ENCODE results near the gene CCDC73.

The CCDC73 gene

DNA sequence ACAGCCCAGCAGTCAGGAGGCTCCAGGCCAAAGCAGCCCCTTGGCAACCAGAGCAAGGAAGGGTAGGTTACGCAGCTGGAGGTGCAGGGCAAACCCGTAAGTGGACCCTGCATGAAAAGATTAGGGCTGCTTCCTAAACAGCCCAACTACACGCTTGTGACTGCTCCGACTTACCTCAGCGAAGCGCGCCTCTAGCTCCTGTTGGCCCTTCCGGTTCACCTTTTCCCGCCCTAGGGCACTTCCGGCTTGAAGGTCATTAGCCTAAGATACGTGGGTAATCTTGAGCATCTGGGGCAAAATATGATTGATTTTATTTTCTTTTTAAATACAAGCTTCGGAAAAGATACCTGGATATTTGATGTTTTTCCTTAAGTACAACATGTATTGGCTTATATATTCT, at the start of gene CCDC73:
CCDC73 (minus strand) TSS at position 224 of the 400 bp plus-strand sequence. CDS start 34,419 bp downstream, outside the sequence.
- DNase-seq, result no peak

DNA sequence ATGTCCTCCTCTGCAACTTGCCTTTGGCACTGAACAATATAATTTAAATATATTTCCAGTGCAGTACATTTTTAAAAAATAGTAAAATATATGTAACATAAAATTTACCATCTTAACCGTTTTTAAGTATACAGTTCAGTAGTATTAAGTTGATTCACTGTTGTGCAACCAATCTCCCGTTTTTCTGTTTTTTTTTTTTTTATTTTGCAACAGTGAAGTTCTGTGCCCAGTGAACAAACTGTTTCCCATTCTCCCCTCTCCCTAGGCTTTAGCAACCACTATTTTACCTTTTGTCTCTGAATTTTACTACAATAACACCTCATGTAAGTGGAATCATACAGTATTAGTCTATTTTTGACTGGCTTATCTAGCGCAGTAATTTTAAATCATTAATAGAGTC, 49.1 kb upstream of the CCDC73 start:
- DNase-seq, result no peak

DNA sequence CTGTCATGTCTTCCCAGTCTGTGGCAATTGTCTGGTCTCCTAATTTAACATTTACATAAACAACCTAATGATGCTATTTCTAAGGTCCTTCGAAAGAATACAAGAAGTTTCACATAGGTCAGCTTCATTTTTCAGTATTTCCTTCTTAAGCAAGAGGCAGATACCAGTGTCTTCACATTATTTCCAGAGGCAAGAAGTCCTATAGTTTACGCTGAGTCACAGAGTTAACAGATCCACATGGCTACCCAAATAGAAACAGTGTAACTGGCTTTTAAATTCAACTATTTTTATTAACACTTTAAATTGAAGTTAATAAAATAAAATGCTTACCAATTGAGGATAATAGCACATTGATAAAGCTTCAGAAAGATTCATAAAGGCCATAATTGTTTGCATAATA, 46.1 kb upstream of the CCDC73 start:
- no peak for DNase-seq

DNA sequence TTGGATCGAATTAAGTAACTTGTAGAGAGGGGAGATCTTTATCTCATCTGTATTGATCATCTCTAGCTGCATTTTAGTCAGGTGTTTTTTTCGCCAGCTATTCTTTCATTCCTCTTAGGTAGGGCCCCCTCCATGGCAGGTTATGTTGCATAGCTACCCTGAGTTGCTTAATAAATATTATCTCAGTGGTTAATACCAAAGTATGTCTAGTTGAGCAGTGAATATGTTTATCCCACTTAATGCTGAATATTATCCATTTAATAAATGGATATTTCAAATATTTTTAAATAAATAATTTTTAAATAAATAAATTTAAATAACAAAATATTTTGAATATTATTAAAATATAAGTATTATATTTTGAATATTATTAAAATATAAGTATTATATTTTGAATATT, 44.8 kb upstream of the CCDC73 start:
- DNase-seq, result no peak

DNA sequence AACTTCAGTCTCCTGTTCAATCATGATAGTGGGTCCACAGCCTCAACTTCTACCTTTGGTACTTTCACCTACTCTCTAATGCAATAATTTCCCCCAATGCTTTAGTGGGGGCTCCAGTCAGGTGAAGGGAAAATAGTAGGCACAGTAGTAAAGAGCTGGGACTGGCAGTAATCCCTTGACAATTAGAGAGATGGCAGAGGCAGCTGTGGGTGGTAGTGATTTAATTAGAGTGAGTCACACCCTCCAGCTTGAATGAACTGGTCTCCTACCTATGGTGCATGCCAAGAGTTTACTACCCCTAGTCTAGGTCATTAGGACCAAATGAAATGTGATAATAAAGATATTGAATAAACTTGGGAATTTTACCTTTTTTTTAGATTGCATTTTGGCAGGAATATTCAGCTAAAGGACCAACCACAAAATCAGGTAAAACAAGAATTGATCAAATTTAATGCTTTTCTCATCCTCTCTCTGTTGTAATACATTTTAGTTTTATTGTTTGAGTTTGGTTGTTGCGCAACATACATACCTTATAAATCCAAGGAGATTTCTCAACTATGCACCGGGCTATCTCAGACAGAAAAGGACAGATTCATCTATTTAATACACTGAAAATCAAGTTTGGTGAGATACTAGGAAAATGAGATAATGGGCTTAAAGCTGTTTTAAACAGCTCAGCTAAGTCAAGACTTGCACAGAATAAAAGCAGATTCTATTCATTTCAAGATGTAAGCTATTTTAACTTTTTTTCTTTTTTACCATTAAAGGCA, 44.2 kb upstream of the CCDC73 start:
- no peak for DNase-seq

DNA sequence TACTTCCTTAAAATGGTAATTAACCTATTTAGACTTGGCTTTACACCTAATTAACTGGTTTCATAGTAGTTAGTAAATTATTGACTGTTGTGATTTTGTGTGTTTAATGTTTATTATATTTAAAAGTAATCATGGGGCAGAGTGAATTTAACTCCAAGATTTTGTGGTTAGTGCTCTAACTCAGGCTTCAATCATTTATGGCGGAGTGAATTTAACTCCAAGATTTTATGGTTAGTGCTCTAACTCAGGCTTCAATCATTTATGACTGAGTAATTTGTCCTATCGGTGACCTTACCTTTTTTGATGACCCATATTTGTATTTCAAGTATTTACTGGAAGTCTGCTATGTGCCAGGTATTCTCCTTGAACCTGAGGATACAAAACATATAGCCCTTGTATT, 42.5 kb upstream of the CCDC73 start:
- DNase-seq, result no peak

DNA sequence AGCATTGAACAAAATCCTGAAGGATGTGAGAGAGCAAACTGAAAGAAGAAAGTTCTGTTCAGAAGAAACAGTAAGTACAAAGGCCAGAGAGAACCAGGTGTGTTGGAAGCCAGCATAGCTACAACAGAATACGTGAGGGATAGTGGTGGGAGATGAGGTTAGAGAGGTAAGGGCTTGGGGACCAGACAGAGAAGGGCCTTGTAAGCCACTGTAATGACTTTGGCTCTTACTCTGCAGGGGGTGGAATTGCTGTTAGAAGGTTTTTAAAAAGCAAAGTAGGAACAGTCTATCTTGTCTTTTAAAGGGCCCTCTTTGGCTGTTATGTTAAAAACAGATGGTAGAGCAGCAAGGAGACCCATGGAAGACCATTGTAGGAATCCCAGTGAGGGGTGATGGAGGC, 39.5 kb upstream of the CCDC73 start:
- DNase-seq, result no peak

DNA sequence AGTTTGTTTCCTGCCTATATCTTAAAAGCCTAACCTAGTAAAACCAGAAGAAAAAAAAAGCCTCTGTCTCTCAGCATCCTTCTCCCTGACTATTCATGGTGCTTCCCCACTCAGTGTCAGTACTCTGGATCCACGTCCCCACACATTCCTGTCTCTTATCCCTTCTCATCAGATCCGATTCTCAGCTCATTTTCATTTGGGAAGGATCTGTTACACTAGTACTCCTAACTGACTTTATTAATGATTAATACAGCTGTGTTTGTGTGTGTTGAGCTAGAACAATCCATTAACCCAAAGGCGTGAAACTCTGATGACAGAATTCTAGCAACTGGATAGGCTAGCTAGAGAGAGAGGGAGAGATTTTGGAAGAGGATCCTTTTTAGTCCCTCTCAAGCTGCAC, 36.8 kb upstream of the CCDC73 start:
- no peak for DNase-seq

DNA sequence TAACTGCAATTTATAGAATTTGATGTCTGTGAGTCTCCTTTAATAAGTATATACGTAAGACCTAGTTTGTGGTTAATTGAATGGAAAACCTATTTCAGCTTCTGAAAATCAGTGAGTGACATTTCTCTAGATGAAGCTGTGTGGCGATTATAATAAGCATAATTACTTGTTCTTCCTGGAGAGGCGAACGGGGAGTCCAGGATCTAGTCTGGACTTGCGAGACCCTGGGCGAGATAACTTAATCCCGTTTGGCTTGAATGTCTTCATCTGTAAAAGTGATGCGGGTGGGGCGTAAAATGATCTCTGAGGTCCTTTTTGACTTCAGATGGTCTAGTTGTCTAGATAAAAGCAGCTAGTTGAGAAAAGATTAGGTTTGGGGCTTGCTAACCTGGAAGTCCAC, 36.3 kb upstream of the CCDC73 start:
- DNase-seq, result no peak

DNA sequence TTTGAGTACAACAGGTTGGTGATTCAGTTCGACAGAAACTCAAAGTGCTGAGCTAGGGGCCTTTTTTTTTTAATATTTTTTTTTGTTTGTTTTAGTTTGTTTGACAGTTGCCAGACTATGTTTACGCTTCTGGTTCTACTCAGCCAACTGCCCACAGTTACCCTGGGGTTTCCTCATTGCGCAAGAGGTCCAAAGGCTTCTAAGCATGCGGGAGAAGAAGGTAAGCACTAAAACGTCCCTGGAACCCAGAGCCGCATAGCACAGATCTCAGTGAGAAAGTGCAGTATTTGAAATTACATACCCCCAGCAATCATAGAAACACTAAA, 35.9 kb upstream of the CCDC73 start:
- DNase-seq, result peak; percentile 51 to 70

DNA sequence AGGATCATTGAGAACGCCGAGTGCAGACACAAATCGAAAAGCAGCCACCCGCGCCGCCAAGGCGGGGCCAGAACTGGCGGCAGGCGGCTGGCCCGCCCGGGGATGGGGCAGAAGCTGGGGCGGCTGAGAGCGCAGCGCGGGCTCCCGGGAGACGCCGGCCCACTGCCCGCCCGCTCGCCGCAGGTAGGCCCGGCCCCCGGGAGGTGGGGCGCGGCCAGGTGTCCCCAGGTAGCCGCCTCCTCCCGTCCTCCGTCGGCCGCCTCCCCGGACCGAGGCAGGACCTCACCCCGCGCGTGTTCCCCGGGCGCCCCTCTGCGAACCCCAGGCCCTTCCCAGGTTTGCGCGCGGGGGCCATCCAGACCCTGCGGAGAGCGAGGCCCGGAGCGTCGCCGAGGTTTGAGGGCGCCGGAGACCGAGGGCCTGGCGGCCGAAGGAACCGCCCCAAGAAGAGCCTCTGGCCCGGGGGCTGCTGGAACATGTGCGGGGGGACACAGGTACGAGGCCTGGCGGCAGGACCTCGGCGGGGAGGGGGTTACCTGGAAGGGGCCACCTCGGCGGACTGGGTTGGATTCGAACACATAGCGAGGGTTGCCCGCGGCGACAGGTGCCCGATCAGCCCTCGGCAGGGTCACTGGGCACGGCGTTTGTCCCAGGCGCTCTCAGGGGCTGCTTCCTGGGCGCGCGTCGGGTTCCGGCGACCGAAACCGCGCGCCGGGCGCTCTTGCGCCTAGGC, 35.4 kb upstream of the CCDC73 start, which contains the start of gene PRRG4:
PRRG4 (plus strand) TSS at position 248 of the 733 bp plus-strand sequence. CDS start 603 bp downstream, outside the sequence.
- peak; percentile 68 to 80 for DNase-seq

DNA sequence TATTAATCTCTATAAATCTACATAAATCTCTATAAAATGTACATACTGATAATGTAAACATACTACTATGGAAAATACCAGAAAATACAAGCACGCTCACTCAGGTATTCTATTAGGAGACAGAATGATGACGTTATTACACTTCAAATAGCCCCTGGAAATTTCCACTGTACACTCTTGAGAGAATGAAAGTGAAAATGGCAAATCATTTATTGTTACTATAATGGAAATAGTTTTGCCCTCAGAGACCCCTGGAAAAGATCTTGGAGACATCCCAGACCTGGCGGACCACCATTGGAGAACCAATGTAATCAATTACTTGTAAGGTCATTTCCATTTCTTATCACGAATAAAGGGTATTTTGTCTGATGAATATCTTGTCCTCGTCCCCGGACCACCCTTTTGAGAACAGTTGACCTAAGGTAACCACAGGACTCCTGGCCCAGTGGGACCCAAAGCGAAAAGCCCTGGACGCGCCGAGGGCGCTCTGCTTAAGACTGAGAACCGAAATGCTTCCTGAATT, 34.8 kb upstream of the CCDC73 start:
- DNase-seq, result peak; percentile 56 to 58

DNA sequence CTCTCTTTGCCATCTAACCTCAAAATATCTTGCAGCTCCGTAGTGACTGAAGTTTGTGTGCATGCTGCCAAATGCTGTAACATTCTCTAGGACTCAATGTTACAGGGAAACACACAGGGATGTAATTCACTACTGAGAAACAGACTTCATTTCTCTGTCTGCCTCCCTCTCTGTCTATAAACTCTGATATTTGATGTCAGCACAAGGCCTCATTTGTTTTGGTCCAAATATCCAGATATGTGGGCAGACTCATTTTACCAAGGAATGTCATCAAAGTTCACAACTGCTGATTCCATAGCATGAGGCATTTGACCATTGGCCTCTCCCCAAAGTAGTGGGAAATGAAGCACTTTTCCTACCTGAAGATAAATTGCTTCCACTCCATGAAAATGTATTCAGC, 32.8 kb upstream of the CCDC73 start:
- no peak for DNase-seq

DNA sequence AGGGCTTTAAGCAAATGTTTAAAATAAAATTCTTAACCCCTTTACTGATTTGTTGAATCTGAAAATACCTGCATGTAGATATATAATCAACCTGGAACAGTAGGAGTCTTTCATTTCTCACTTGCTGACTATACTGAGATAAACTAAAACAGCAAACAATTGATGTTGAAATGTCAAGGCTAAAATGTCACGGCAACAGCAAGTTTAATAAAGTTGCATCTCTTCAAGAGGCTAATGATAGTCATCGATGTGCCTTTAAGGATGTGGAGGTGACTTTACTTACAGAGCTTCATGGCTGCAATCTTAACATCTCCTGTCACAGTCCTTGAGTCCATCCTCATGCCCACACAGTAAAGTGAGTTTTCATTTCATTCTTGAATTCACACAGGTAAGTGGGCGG, 31.7 kb upstream of the CCDC73 start:
- DNase-seq, result no peak

DNA sequence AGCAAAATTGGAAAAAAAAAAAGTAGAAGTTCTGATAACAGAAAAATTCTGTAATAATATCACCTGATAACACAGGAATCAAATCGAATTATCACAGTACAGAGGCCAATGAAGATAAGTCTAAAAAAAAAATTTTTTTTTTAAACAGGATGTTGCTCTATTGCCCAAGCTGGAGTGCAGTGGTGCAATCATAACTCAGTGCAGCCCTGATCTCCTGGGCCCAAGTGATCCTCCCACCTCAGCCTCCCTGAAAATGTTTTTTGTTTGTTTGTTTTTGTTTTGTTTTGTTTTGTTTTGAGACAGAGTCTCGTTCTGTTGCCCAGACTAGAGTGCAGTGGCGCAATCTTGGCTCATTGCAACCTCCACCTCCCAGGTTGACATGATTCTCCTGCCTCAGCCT, 29.2 kb upstream of the CCDC73 start:
- DNase-seq, result peak in 1 of 2 donors; percentile 57

DNA sequence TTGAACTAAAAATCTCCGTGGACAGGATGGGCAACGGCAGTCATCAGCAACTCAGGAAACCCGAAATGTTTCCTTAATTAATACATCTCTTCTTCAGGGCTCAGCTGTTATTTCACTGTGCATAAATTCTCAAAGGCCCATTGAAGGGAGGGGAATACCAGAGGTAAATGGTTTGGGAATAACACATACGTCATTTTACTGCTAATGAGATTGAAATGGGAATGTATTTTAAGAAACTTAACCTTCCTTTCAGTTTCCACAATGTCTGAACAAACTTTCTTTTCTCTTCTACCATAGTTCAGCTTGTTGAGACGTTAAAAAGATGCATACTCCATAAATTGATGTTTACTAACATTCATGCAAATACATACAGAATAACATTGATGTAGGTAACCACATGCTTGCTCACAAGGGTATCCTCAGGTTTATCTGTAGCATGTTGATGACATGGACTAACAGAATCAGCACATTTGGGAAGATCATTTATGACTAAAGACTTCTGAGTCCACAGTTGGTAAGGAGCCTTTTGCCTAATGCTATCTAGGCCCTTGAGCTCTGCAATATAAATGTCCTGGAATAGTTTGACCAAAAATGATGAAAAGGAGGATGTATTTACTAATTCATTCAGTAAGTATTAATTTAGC, 27.6 kb upstream of the CCDC73 start:
- DNase-seq, result no peak

DNA sequence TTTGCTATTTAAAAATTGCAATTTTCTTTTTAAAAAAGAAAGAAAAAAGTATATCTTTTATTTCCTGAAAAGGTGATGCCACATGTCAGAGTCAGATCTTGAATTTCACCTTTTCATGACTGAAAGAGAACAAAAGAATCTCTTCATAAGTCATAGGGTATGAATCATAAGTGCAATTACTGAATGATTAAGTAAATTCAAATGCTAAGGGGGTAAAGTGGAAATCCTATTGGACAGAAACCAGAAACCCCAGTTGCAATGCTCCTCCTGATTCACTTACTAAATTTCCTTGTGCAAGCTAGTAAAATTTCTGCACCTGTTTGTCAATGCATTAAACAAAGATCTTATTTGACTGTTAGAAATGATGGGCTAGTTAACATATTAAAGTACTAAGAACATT, 27.1 kb upstream of the CCDC73 start:
- peak in 1 of 2 donors; percentile 25 for DNase-seq

DNA sequence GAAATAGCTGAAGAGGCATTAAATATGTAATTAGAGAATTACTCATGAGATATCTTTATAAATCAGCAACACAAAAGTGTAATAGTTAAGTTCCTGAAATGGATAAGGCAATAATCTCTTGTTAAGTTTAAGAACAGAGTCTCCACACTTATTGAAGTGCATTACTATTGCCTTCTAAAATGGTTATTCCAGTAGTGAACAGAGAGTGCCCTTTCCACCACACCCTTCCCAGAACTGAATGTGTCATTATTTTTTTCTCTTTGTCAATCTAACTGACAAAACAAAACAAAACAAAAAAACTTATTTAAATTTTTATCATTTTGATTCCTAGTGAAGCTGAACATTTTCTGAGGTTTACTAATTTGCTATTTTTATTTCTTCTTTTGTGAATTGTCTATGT, 26.0 kb upstream of the CCDC73 start:
- DNase-seq, result peak in 1 of 2 donors; percentile 18

DNA sequence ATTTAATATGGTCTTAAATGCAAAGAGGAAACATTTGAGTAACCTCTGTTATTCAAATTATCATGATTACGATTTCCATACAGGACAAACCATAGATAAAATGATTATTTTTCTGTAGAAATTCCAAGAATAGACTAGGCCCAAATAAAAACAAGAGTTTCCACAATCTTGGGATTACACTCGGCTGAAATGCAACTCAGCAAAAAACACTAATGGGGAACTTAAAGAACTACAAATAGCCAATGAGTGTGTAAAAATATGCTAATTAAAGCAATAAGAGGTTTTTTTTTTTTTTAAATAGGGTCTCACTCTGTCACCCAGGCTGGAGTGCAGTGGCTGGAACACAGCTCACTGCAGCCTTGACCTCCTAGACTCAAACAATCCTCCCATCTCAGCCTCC, 24.7 kb upstream of the CCDC73 start:
- no peak for DNase-seq

DNA sequence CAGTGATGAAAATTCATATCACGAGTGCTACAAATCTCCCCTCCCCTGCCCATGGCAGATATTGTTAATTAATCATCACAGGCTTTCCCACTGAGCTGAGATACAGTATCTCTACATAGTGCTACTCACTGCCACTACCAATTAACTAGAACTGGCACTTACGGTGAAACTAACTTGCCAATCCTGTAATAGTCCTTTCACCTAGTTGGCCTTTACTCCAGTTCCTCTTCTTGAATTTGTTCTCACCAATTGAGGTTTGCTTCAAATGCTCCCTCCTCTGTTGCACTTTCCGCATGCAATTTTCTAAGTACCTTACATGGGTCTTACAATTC, 23.4 kb upstream of the CCDC73 start:
- no peak for DNase-seq

DNA sequence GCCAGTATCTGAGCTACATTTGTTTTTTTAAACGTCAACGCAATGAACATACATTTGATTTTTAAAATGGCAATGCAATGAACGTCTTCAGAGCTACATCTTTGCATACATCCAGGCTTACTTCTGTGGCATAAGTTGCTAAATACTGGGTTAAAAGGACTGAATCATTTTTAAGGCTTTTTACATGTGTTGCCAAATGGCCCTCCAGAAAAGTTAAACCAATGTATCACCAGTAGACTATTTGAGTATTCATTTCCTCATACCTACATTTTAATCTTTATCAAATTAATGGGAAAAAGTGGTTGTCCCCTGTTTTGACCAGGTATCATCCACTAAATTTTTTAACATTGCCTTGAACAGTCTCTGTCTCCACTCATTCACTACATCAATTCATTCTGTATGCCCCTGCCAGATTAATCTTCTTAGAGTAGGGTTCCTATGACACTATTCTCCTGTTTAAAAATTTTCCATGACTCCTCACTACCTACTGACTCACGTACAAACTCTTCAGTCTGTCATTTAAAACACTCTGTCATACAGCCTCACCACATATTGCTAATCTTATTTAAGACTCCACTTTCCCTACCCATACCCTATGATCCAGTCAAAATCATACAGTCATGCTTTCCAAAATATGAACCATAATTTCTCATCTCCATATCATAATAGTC, 22.9 kb upstream of the CCDC73 start:
- DNase-seq, result no peak

DNA sequence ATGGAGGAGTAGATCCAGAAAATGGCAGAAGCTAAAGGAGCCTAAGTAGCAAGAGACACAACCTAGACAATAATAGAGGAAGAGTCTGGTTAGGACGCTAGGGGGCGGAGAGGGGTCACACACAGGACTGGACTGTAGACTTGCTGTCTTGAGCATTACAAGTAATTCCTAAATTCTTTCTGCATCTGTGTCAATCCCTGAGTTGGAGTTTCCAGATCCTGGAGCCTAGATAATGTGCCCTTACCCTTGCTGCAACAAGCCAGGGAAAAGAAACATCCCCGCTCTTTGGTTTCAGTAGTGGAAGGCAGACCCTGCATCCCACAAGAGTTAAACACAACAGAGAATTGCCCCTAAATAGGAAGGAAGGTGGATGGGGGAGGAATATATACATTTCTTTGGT, 14.9 kb upstream of the CCDC73 start:
- DNase-seq, result peak; percentile 53 to 86

DNA sequence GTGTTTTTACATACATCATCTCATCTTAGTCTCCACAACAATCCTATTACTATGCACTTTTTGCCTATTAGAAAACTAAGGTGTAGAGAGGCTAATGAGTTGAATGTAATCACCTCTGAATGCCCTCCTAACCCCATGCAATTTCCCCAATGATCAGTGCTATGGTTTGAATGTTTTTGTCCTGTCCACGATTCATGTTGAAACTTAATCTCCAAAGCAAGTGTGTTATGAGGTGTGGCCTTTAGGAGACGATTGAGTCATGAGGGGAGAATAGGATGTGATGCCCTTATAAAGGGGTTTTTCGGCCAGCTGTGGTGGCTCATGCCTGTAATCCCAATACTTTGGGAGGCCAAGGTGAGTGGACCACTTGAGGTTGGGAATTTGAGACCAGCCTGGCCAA, 2.0 kb upstream of the CCDC73 start:
- no peak for DNase-seq
